H1 (cell line): ENCODE results near the gene KLHL1.

Experiments used
- ATF3 ChIP-seq: IDR thresholded peaks from 2 replicates; pipeline ENCODE4 v1.6.1; 2011; ENCODE audit warnings: low read depth, mild to moderate bottlenecking, low read length; ENCODE audit not compliant: insufficient read depth
- BACH1 ChIP-seq: IDR thresholded peaks from 2 replicates; pipeline ENCODE4 v1.6.1; 2012; ENCODE audit warnings: low read length, improper control_type of control experiment
- CEBPB ChIP-seq: IDR thresholded peaks from 2 replicates; pipeline ENCODE4 v1.6.1; 2012; ENCODE audit warnings: low read depth, low read length
- CHD2 ChIP-seq: IDR thresholded peaks from 2 replicates; pipeline ENCODE4 v1.6.1; 2012; ENCODE audit warnings: low read length, improper control_type of control experiment
- CTCF ChIP-seq, 3 experiments: IDR thresholded peaks; 1 replicate in 2 of 3; 2 replicates in 1 of 3; pipeline versions ENCODE4 v1.5.1 to v1.6.1; 2011; ENCODE audit warnings: low read length in 3 of 3, mild to moderate bottlenecking in 3 of 3, inconsistent platforms in 2 of 3, low read depth in 1 of 3, moderate library complexity in 1 of 3; ENCODE audit not compliant: insufficient read depth in 1 of 3; ENCODE audit errors: control extremely low read depth in 1 of 3
- POLR2A ChIP-seq, 2 experiments: IDR thresholded peaks; 1 replicate in 1 of 2; 2 replicates in 1 of 2; pipeline ENCODE4 v1.6.1; 2011; ENCODE audit warnings: low read depth in 2 of 2, low read length in 2 of 2, mild to moderate bottlenecking in 2 of 2; ENCODE audit errors: control extremely low read depth in 1 of 2
- POLR2AphosphoS5 ChIP-seq: IDR thresholded peaks from 2 replicates; pipeline ENCODE4 v1.6.1; 2011; ENCODE audit warnings: low read depth, low read length

GRCh38 chr13:69677343-69677742 is 430.9 kb downstream of the KLHL1 start:
- TF ChIP-seq ATF3 (no peak), CHD2 (no peak), BACH1 (no peak), CEBPB (no peak), POLR2A (IDR thresholded peaks at IDR 0.05; ENCODE audit: control extremely low read depth in 1 of 2, low read depth in 2 of 2, low read length in 2 of 2) (no peak), POLR2AphosphoS5 (no peak), CTCF (IDR thresholded peaks at IDR 0.05; ENCODE audit: control extremely low read depth in 1 of 3, insufficient read depth in 1 of 3, low read depth in 1 of 3, low read length in 3 of 3) (no peak)
